ENCODE measurements around the gene STK17B.

DNA sequence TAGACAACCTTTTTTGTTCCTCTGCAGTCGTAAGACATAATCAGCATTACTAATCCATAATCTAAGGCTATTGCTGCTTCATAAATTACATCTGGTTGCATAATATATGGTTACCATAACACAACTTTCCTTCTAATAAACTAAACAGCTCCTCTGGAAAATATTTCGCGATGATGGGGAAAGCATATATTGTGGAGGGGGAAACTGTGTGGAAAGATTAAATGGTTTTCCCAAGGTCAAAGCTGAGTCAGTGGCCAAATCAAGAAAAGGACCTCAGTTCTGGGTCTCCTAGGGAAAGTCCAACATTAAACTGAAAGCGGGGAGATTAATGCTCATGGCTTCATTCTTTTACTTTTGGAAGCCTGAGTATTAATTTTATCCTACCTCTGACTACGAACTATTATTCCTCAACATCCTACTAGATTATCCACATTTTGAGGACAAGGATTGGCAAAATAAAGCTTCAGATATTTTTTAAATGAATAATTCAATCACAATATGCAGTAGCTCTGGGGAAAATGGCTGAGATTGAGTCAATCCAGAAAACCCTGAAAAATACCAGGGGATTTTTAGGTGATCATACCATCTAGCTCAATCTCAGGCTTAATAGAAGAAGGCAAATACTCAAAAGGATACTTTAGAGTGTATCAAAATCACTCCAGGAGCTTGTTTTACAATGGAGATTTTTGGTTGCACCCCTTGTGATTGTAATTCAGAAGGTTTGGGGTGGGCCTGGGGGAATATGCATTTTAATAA, 33.8 kb upstream of the STK17B start:
- TF ChIP-seq CTCF (optimal IDR thresholded peaks at IDR 0.05 in 1 of 3, IDR thresholded peaks at IDR 0.05 in 1 of 3, conservative IDR thresholded peaks at IDR 0.05 in 1 of 3; ENCODE audit: extremely low read depth in 1 of 3, insufficient read depth in 2 of 3, low read length in 3 of 3) (no peak), EZH2 (IDR thresholded peaks at IDR 0.05; ENCODE audit: low read length) (no peak)

Data from keratinocyte (primary cell).